GM23338 (cell line): ENCODE data around the gene GALNT16.

Source experiments
- CREB1 ChIP-seq: fragments of 250-450 bp; sonication (Bioruptor Pico); IDR thresholded peaks from 2 replicates; pipeline ENCODE4 v1.5.0; 2020; ENCODE audit warnings: low read depth, mild to moderate bottlenecking, moderate library complexity
- ETS1 ChIP-seq: IDR thresholded peaks from 2 replicates; pipeline ENCODE4 v1.6.1; 2016; ENCODE audit warnings: antibody characterized with exemption
- EZH2 ChIP-seq: fragments of 200-600 bp; sonication (generic); IDR thresholded peaks from one replicate; pipeline ENCODE4 v1.8.0; 2017; ENCODE audit warnings: antibody characterized with exemption, mild to moderate bottlenecking, low read depth; ENCODE audit not compliant: unreplicated experiment
- EZH2phosphoT487 ChIP-seq: fragments of 200-600 bp; sonication (generic); IDR thresholded peaks from one replicate; pipeline ENCODE4 v1.8.1; 2018; ENCODE audit warnings: antibody characterized with exemption; ENCODE audit not compliant: unreplicated experiment
- JUNB ChIP-seq: IDR thresholded peaks from one replicate; pipeline ENCODE4 v1.6.1; 2016; ENCODE audit warnings: antibody characterized with exemption; ENCODE audit not compliant: unreplicated experiment
- POLR2AphosphoS5 ChIP-seq: IDR thresholded peaks from 2 replicates; pipeline ENCODE4 v1.6.1; 2016; ENCODE audit warnings: antibody characterized with exemption, low read depth
- TF ChIP-seq, protein P1 (sequence below), 2 experiments: fragments of 200-600 bp in 1 of 2; sonication (generic) in 1 of 2; conservative IDR thresholded peaks; 2 replicates each; pipeline versions ENCODE4 v1.5.1 to v1.6.1; 2016 to 2017; ENCODE audit warnings: antibody characterized with exemption in 2 of 2, low read depth in 2 of 2, mild to moderate bottlenecking in 2 of 2, moderate library complexity in 1 of 2
- TF ChIP-seq, protein P2 (sequence below): IDR thresholded peaks from one replicate; pipeline ENCODE4 v1.6.1; 2018; ENCODE audit warnings: antibody characterized with exemption; ENCODE audit not compliant: unreplicated experiment

GRCh38 chr14:69289811-69290520 lies 30.0 kb downstream of the GALNT16 start:
- TF ChIP-seq, protein P1, sequence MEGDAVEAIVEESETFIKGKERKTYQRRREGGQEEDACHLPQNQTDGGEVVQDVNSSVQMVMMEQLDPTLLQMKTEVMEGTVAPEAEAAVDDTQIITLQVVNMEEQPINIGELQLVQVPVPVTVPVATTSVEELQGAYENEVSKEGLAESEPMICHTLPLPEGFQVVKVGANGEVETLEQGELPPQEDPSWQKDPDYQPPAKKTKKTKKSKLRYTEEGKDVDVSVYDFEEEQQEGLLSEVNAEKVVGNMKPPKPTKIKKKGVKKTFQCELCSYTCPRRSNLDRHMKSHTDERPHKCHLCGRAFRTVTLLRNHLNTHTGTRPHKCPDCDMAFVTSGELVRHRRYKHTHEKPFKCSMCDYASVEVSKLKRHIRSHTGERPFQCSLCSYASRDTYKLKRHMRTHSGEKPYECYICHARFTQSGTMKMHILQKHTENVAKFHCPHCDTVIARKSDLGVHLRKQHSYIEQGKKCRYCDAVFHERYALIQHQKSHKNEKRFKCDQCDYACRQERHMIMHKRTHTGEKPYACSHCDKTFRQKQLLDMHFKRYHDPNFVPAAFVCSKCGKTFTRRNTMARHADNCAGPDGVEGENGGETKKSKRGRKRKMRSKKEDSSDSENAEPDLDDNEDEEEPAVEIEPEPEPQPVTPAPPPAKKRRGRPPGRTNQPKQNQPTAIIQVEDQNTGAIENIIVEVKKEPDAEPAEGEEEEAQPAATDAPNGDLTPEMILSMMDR (conservative IDR thresholded peaks at IDR 0.05; ENCODE audit: low read depth in 2 of 2) = no peak
- TF ChIP-seq EZH2phosphoT487 (no peak), EZH2 (no peak), POLR2AphosphoS5 (no peak), CREB1 (CRISPR knock-in tag) (no peak), ETS1 (no peak), JUNB (no peak)
- TF ChIP-seq, protein P2, sequence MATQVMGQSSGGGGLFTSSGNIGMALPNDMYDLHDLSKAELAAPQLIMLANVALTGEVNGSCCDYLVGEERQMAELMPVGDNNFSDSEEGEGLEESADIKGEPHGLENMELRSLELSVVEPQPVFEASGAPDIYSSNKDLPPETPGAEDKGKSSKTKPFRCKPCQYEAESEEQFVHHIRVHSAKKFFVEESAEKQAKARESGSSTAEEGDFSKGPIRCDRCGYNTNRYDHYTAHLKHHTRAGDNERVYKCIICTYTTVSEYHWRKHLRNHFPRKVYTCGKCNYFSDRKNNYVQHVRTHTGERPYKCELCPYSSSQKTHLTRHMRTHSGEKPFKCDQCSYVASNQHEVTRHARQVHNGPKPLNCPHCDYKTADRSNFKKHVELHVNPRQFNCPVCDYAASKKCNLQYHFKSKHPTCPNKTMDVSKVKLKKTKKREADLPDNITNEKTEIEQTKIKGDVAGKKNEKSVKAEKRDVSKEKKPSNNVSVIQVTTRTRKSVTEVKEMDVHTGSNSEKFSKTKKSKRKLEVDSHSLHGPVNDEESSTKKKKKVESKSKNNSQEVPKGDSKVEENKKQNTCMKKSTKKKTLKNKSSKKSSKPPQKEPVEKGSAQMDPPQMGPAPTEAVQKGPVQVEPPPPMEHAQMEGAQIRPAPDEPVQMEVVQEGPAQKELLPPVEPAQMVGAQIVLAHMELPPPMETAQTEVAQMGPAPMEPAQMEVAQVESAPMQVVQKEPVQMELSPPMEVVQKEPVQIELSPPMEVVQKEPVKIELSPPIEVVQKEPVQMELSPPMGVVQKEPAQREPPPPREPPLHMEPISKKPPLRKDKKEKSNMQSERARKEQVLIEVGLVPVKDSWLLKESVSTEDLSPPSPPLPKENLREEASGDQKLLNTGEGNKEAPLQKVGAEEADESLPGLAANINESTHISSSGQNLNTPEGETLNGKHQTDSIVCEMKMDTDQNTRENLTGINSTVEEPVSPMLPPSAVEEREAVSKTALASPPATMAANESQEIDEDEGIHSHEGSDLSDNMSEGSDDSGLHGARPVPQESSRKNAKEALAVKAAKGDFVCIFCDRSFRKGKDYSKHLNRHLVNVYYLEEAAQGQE = no peak
